ENCODE results near the gene SLC6A1.

SLC6A1 gene

DNA sequence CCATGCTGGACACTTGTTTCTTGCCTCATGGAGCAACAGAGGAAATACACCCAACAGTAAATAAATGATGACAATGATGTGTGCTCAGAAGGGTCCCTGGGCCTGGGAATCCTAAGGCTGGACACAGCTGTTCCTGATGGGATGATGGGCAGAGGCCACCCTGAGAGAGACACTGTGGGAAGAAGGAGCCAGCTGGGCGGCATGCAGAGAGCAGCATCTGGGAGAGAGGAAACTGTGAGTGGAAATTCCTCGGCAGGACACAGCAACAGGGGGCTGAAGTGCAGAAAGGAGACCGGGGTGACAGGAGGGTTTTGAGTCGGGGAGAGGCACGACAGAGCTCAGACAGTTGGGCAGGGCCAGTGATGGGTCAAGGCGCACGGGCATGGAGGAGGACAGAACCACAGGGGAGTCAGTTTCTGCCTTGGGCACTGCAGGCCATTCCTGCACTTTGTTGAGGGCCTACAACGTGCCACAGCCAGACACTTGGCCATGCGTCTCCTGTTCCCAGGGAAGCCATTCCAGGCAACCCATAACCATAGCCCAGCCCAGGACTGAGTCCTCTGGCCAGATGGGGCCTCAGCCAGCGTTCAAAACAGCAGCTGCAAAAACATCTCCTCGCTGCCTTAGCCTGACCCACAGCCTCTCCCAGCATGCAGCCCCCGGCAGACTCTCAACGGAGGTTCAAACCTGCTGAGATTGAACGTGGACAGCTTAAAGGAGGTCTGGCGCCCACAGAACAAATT, 36.7 kb upstream of the SLC6A1 start:
- Histone ChIP-seq H3K36me3 (replicated peaks) (no peaks in the 10 kb centered on the region), H3K27ac (no peak overlapping the region), H3K27me3 (replicated peaks) (peaks cover 10% of the 10 kb centered on the region), H3K4me3 (ENCODE audit: low read depth, low read length) (no peak overlapping the region)
- in situ Hi-C loops (cut with HindIII; ENCODE audit: low pct_ligation_motif_present, low sequenced_read_pairs) = no loop called here
- no peak for TF ChIP-seq CTCF (IDR thresholded peaks at IDR 0.05; ENCODE audit: low read depth, low read length, missing control alignments)
- no peak for DNase-seq

- Histone ChIP-seq H3K36me3 (replicated peaks) (no peaks in the 10 kb centered on the region), H3K27ac (no peak overlapping the region), H3K27me3 (replicated peaks) (peaks cover 10% of the 10 kb centered on the region), H3K4me3 (ENCODE audit: low read depth, low read length) (no peak overlapping the region)
- TF ChIP-seq CTCF (IDR thresholded peaks at IDR 0.05; ENCODE audit: low read depth, low read length, missing control alignments) = no peak
- in situ Hi-C loops (cut with HindIII; ENCODE audit: low pct_ligation_motif_present, low sequenced_read_pairs) = no loop called here
- DNase-seq = no peak
Observed at GRCh38 chr3:10956531-10956930, 36.0 kb upstream of the SLC6A1 start.

DNA sequence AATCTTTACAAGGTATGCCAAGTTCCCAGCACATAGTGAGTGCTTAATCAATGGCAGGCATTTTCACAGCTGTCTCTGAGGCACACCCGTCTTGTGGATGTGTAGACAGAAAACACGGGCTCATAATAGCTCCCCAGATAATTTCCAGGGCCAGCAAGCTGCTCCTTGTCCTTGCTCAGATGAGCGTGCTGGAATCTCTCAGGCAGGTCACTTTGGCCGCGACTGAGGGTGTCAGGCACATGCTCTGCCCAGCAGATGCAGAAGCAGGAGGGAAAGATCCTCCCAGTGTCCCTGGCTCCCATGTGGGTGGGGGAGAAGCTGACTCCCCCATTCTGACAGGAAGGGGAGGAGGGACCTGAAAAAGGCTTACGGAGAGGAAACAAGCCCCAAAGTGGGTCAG, 35.6 kb upstream of the SLC6A1 start:
- Histone ChIP-seq H3K27me3 (replicated peaks) (peaks cover 10% of the 10 kb centered on the region), H3K4me3 (ENCODE audit: low read depth, low read length) (no peak overlapping the region), H3K36me3 (replicated peaks) (no peaks in the 10 kb centered on the region), H3K27ac (no peak overlapping the region)
- in situ Hi-C loops (cut with HindIII; ENCODE audit: low pct_ligation_motif_present, low sequenced_read_pairs) = no loop called here
- DNase-seq = no peak
- TF ChIP-seq CTCF (IDR thresholded peaks at IDR 0.05; ENCODE audit: low read depth, low read length, missing control alignments) = no peak

DNA sequence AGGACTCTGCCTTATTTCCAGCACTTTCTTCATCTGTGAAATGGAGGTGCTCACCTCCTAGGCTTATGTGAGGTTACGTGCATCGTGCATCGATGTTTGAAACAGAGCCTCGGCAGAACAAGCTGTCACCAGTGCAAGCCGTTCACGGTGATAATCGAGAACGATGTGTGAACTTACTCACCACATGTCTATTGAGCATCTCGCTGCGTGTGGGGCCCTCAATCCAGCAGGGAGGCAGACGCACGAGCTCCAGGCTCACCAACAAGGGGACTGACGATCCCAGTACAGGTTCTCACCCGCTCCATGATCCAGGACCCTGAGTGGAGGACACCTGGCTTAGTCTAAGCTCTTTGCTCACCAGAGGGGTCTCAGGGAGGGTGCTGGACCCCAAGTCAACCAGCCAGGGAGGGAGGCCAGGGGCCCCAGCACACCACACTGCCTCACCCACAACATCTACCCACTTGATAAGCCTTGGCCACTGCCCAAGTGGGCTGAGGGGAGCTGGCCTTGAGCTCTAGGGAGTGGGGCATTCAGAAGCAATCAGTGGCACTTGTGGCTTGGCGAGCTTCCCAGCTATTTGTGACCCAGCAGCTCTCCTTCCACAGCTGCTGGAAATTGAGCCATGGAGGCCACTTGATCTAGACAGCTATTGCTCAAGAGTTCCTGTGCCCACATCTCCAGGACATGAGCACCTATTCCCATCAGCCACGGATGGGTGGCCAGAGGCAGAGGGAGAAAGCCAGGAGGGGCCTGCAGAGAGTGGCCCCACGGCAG, 34.4 kb upstream of the SLC6A1 start:
- Histone ChIP-seq H3K4me3 (ENCODE audit: low read depth, low read length) (no peak overlapping the region), H3K27ac (no peak overlapping the region), H3K36me3 (replicated peaks) (no peaks in the 10 kb centered on the region), H3K27me3 (replicated peaks) (peaks cover 10% of the 10 kb centered on the region)
- no peak for DNase-seq
- in situ Hi-C loops (cut with HindIII; ENCODE audit: low pct_ligation_motif_present, low sequenced_read_pairs) = no loop called here
- no peak for TF ChIP-seq CTCF (IDR thresholded peaks at IDR 0.05; ENCODE audit: low read depth, low read length, missing control alignments)

GRCh38 chr3:10960255-10960654, 32.3 kb upstream of the SLC6A1 start:
- H3K4me3 ChIP-seq (ENCODE audit: low read depth, low read length) = no peak overlapping the region
- no peaks in the 10 kb centered on the region for H3K36me3 ChIP-seq (replicated peaks)
- no peak for TF ChIP-seq CTCF (IDR thresholded peaks at IDR 0.05; ENCODE audit: low read depth, low read length, missing control alignments)
- DNase-seq = no peak
- H3K27me3 ChIP-seq (replicated peaks) = peaks cover 10% of the 10 kb centered on the region
- in situ Hi-C loops (cut with HindIII; ENCODE audit: low pct_ligation_motif_present, low sequenced_read_pairs) = no loop called here
- no peak overlapping the region for H3K27ac ChIP-seq
